ENCODE data around the gene MED10.
"Not testable (repeated sequence)": the region's sequence is repeated elsewhere in the genome, so short reads cannot be mapped to it uniquely, and the experiment has no call there.

MED10 gene

DNA sequence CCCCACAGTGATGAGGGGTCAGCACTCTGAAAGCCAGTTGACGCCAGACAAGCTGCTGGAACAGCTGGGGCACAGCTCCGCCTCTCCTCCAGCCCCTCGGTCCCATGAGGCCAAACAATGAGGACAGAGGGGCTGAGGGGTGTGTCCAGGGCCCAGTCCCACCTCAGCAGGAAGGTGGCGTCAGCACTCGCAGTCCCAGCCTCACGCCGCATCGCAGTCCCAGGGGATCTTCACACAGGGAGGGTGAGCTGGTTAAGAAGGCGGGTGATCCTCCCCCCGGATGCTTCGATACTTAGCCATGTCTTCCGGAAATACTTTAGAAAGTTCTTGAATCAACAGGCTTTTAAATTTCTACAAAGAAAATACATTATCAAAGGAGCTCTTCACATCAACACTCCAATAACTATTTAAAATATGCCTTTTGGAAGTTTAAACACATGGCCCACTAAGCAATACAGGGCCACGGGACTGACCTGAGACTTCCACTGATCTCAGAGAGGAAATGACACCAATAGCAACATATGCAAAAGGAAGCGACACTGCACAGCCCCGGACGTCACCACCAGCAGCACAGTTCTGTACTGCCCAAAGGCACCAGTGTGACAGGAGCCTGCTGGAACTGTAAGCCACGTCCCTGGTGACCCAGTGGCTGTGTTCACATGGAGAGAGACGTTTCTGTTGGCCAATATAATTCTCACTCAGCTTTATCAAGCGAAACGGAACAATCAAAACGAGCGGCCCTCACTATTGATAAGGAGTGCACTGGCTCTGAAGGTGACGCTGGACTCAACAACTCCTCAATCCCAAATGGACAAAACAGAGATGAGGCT, 5.9 kb downstream of the MED10 start:
- no peak for DNase-seq

DNA sequence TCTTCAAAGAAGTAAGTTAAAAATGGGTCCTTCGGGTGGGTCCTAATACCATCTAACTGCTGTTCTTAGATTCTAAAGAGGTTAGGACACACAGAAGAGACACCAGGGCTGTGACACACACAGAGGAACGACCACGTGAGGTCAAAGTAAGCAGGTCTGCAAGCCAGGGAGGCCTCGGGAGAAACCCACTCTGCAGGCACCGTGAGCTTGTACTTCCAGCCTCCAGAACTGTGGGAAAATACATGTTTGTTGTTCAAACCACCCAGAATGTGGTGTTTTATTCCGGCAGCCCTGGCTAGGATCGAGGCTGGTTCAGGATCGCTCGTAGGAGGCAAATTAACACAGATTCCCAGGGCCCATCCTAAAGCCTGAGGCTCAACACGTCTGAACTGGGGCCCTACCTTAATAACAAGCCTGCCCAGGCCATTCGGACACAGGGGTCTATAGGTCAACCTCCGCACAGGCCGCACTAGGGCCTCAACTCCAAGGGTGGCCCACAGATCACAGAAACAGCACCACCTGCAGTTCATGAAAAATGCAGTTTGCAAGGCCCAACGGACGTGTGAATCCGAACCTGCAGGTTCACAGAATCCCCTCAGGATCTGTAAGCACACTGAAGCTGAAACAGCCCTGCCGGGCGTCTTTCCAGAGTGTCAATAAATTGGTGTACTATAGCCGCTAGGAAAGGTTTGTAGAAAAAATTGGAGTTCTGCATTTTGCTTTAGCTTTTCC, 7.1 kb downstream of the MED10 start:
- DNase-seq: no peak

GRCh38 chr5:6370580-6370979, 7.8 kb downstream of the MED10 start:
- no peak for DNase-seq

GRCh38 chr5:6365977-6366590, 12.3 kb downstream of the MED10 start:
- DNase-seq: no peak

GRCh38 chr5:6365142-6365976, 13.0 kb downstream of the MED10 start:
- no peak for DNase-seq

DNA sequence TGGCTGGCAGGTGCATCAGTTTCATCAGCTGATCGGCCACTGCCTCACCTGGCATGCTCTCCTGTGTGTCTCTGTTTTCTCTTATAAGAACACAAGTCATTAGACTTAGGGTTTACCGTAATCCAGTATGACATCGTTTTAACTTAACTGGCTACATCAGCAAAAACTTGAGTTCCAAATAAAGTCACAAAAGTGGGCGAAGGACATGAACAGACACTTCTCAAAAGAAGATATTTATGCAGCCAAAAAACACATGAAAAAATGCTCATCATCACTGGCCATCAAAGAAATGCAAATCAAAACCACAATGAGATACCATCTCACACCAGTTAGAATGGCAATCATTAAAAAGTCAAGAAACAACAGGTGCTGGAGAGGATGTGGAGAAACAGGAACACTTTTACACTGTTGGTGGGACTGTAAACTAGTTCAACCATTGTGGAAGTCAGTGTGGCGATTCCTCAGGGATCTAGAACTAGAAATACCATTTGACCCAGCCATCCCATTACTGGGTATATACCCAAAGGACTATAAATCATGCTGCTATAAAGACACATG, 14.8 kb downstream of the MED10 start:
- not testable (repeated sequence) for DNase-seq

GRCh38 chr5:6362846-6363245, 15.5 kb downstream of the MED10 start:
- DNase-seq: no peak

DNA sequence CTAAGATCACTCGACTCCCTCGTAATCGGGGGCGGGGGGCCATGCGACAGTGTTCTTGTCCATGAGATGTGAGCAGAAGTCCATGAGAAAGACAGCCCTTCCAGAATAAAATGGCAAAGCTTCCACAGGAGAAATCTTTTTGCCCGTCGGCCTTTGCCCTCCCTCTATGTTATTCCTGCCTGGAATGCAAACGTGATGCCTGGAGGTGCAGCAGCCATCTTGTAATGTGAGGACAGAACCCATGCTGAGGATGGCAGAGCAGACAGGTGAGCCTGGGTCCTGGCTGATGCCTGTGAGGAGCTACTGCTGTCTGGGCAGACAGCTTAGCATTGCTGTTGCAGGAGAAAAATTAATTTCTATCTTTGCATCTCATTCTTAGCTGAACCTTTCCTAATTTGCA, 17.2 kb downstream of the MED10 start:
- no peak for DNase-seq

DNA sequence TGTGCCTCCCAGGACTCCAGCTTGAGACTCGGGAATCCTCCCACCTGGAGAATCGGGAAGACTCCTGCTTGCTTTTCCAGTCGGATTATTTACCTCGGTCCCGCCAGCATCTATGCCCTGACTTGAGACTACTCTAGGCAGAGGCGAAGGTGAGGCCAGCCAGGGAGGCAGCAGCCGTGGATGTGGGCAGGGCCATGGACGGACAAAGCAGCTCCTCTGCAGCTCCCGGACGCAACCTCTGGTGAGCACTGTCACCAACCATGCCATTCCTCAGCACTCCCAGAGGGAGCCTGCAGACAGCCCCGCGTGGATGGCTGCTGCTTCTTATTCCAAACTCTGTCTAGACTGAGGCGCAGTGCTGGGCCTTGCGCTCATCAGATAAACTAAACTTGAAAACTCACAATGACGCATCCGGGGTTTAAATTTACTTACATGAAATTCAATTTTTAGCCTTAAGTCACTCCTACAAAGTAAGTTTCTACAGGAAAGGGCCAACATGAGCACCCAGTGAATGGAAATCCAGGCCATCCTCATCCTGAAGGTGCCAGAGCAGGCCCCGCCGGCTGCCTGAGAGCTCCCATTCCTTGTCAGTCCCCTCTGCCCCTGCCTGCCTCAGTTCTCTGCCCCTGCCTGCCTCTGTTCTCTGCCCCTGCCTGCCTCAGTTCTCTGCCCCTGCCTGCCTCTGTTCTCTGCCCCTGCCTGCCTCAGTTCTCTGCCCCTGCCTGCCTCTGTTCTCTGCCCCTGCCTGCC, 17.8 kb downstream of the MED10 start:
- no peak for DNase-seq

GRCh38 chr5:6359555-6360322, 18.6 kb downstream of the MED10 start:
- DNase-seq: no peak

DNA sequence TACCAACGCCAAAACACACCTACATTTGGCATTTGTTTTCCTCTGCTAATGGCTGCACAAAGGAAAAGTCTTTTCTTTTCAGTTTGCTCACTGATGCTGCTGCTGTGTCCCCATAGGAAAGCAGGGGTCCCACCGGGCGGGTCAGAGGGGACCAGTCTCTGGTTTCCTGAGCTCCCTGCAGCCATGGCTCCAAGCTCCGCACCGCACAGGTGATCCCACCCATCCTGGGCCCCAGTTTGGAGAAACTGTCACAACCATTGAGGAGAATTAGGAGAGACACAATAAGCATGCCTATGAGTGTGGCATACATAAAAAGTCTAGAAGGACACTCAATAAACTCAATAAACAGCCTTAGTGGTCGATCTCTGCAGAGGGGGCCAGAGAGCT, 19.9 kb downstream of the MED10 start:
- no peak for DNase-seq

- DNase-seq: not testable (repeated sequence)
These were observed 20.4 kb downstream of the MED10 start for GRCh38 chr5:6357817-6358433.

- no peak for DNase-seq
These were observed 21.7 kb downstream of the MED10 start for GRCh38 chr5:6356578-6357164.

GRCh38 chr5:6355294-6355693, 23.1 kb downstream of the MED10 start:
- DNase-seq: no peak

- no peak for DNase-seq
These were observed 23.5 kb downstream of the MED10 start for GRCh38 chr5:6354848-6355247.

DNA sequence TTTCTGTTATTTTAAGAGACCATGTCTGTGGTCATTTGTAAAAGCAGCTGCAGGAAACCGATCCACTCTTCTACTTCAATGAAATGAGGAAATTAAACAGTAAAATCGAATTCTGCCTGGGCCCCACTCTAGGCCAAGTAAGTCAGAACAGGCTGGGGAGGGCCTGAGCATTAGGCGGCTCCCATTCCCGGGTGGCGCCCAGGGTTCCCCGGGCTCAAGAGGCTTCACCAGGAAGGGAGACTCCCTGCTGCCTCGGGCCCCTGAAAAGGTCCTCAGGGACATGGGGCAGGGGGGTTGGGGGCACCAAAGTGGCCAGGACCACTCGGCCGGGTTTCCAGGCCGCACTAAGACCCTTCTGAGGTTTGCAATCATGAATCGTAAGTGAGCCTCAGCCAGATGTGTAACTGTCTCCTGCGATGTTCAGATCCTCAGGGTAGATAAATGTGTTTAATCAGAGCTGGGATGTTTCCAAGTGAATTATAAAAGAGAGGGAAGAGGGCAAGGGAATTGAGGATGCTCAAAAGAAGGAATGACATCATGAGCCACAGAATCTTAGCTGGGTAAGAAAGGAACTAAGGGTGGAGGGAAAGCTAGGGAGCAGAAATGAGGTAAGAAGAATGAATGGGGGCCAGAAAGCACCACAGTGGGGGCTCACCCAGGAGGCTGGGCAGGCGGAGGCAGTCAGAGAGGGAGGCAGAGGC, 24.6 kb downstream of the MED10 start:
- DNase-seq: no peak

DNA sequence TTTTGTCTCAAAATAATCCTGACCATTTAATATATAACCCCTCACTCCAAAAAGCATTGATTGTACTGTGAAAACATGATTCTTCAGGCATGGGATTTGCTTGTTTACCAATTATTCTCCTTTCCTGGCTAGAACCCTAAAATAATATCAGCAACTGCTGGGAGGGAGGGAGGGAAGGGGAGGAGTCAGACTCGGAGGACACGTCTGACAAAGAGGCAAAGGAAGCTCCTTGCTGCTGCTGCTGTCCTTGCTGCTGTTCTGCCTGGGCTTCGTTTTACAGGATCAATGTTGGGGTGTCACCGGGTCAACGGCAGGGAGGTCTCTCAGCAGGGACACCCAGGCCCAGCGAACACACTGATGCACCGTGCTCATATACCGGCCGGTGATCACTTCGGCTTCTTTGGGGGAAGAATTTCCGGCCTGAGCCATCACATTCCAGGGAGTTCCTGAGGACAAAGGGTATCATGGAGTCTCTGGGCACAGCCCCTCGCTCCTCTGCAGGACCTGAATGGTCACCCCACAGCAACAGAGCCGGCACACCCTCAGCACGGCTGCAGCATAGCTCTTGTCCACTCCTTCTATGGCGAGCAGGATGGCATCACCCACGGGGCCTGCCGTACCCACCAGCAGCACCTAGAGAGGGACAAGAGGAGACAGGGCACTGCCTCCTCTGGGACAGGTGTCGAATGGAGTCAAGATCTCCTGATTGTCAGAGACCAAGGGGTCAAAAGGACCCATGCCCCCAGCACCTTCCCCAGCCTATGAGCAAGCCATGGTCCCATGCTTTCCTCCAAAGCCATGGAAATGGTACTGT, 27.9 kb downstream of the MED10 start:
- DNase-seq: no peak

DNA sequence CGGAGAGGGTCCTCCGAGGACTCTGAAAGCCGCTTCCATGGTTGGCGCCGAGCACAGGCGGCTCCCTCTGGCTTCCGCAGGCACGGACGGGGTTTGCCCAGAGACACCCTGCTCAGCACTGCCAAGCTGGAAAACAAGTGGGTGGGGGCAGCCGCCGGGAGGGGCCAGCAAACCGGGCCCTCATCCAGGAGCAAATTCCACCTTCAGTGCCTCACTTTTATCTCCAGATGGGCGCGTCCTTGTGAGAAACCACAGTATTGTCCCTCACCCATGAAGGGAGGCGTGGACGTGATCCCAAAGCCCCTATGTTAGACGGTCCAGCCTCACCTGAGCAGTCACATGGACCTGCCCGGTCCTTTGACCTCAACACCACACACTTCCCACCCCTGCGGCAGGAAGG, 29.0 kb downstream of the MED10 start:
- no peak for DNase-seq
